ENCODE data around the gene GGA3.

Gene GGA3

DNA sequence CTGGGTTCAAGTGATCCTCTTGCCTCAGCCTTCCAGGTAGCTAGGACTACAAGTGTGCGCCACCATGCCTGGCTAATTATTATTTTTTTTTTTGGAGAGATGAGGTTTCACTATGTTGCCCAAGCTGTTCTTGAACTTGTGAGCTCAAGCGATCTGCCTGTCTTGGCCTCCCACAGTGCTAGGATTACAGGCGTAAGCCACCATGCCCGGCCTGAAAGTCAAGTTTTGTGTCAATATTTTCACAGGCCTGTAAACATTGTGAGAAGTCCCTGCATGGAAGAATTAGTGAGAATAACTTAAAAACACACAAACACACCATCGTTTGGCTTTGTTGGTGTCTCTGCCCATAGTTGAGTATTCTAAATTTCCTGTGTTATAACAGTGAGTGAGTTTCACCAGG, 33.7 kb downstream of the GGA3 start:
- ChIA-PET POLR2A (ENCODE audit: low non-redundant PET) (no interaction called here), CTCF (interaction anchor here (0.5 kb wide), 1 partner anchor 82 kb away, joined by 4 read pairs; no protein-coding TSS in a partner anchor)

DNA sequence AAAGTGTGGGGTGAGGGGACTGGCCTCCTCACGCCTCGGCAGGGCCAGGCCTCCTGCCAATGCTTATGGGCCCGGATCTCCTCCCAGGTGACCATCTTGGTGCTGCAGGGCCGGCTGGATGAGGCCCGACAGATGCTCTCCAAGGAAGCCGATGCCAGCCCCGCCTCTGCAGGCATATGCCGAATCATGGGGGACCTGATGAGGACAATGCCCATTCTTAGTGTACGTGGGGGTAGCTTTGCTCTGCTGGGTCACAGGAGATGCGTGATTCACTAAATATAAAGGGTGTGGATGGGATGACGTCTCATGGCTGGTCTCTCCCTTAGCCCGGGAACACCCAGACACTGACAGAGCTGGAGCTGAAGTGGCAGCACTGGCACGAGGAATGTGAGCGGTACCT, 36.4 kb downstream of the GGA3 start:
- no peak for DNase-seq (ENCODE audit: low spot score)
- TF ChIP-seq, protein P1, sequence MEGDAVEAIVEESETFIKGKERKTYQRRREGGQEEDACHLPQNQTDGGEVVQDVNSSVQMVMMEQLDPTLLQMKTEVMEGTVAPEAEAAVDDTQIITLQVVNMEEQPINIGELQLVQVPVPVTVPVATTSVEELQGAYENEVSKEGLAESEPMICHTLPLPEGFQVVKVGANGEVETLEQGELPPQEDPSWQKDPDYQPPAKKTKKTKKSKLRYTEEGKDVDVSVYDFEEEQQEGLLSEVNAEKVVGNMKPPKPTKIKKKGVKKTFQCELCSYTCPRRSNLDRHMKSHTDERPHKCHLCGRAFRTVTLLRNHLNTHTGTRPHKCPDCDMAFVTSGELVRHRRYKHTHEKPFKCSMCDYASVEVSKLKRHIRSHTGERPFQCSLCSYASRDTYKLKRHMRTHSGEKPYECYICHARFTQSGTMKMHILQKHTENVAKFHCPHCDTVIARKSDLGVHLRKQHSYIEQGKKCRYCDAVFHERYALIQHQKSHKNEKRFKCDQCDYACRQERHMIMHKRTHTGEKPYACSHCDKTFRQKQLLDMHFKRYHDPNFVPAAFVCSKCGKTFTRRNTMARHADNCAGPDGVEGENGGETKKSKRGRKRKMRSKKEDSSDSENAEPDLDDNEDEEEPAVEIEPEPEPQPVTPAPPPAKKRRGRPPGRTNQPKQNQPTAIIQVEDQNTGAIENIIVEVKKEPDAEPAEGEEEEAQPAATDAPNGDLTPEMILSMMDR (conservative IDR thresholded peaks at IDR 0.05; ENCODE audit: low read depth), result no peak
- CTCF ChIA-PET, result no interaction called here
- H3K27ac ChIP-seq, result peak overlapping the region; percentile 18
- POLR2A ChIA-PET (ENCODE audit: low non-redundant PET), result no interaction called here

More for the DNA sequence above, 33.7 kb downstream of the GGA3 start:
- DNase-seq (ENCODE audit: low spot score), result no peak
- H3K27ac ChIP-seq, result no peak overlapping the region
- TF ChIP-seq, protein P1 (conservative IDR thresholded peaks at IDR 0.05; ENCODE audit: low read depth), result no peak

GRCh38 chr17:75219815-75220214, 41.6 kb downstream of the GGA3 start:
- no peak overlapping the region for H3K27ac ChIP-seq
- no peak for DNase-seq (ENCODE audit: low spot score)
- ChIA-PET CTCF (interaction anchor here (0.5 to 1.1 kb wide), 4 partner anchors 18 to 224 kb away, joined by 3 to 6 read pairs (median 3); no protein-coding TSS in a partner anchor), POLR2A (ENCODE audit: low non-redundant PET) (interaction anchor here (0.6 kb wide), 1 partner anchor 48 kb away, joined by 3 read pairs; no protein-coding TSS in a partner anchor)
- TF ChIP-seq, protein P1 (conservative IDR thresholded peaks at IDR 0.05; ENCODE audit: low read depth), result no peak

DNA sequence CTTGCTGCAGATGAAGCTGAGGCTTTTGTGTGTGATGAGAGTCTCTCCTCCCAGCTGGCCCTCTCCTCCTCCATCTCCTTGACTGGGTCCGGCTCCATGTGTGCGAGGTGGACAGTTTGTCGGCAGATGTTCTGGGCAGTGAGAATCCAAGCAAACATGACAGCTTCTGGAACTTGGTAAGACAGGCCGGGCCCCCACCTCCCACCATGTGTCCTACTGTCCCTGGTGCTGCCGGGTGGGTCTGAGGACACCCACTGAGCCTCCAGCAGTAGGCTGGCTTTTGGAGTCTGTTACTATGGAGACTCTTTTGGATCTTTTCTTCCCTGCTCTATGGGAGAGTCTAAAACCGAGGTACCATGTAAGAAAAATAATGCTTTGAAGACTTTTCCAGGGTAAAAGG, 43.3 kb downstream of the GGA3 start:
- no peak for DNase-seq (ENCODE audit: low spot score)
- TF ChIP-seq, protein P1 (conservative IDR thresholded peaks at IDR 0.05; ENCODE audit: low read depth), result no peak
- ChIA-PET POLR2A (ENCODE audit: low non-redundant PET) (interaction anchor here (0.7 kb wide), 1 partner anchor 21 kb away, joined by 3 read pairs; no protein-coding TSS in a partner anchor), CTCF (no interaction called here)
- H3K27ac ChIP-seq, result no peak overlapping the region

- ChIA-PET CTCF (interaction anchor here (0.7 kb wide), 1 partner anchor 203 kb away, joined by 3 read pairs; no protein-coding TSS in a partner anchor), POLR2A (ENCODE audit: low non-redundant PET) (no interaction called here)
- no peak for DNase-seq (ENCODE audit: low spot score)
- H3K27ac ChIP-seq, result no peak overlapping the region
- TF ChIP-seq, protein P1 (conservative IDR thresholded peaks at IDR 0.05; ENCODE audit: low read depth), result no peak
Measured at GRCh38 chr17:75209061-75209460, 52.3 kb downstream of the GGA3 start.

- CTCF ChIA-PET, result interaction anchor here (0.7 kb wide), 1 partner anchor 100 kb away, joined by 3 read pairs; no protein-coding TSS in a partner anchor
- TF ChIP-seq, protein P1 (conservative IDR thresholded peaks at IDR 0.05; ENCODE audit: low read depth), result no peak
- POLR2A ChIA-PET (ENCODE audit: low non-redundant PET), result no interaction called here
- no peak for DNase-seq (ENCODE audit: low spot score)
- peak overlapping the region; percentile 55 for H3K27ac ChIP-seq
Measured at GRCh38 chr17:75208161-75208560, 53.2 kb downstream of the GGA3 start.

Measured in RWPE1 (cell line).